ENCODE data around the gene CEP104.

- no peak for TF ChIP-seq CTCF (IDR thresholded peaks at IDR 0.05)
- TF ChIP-seq POLR2A (IDR thresholded peaks at IDR 0.05) = no peak
Measured at GRCh38 chr1:3842912-3843311, 14.1 kb downstream of the CEP104 start.
